ENCODE results near the gene PIGR.
"Not testable (repeated sequence)": the region's sequence is repeated elsewhere in the genome, so short reads cannot be mapped to it uniquely, and the experiment has no call there.

PIGR gene

DNA sequence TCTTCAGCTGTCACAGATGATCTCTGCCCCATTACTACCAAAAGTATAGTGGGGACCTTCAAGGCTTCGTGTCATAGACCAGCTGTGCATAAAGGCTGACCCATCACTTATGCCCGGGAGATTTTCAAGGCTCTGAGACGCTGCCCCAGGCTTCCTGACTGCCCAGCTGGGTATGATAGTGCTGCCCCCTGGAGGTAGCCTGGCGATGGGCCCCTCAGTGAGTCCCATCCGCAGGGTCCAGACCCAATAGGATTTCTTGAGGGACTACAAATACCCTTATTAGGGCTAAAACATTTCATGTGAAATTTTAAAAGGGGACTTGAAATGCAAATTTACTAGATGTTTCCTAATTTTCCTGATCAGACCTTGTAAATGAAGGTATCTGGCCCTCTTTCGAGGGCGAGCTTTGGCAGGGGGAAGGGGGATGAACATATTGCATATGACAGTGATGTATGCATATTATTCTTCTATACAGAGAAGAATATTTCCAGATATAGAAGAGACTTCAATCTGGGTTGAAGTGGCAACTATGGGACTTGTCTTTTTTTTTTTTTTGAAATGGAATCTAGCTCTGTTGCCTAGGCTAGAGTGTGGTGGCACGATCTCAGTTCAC, 12.8 kb downstream of the PIGR start:
- DNase-seq, result no peak

DNA sequence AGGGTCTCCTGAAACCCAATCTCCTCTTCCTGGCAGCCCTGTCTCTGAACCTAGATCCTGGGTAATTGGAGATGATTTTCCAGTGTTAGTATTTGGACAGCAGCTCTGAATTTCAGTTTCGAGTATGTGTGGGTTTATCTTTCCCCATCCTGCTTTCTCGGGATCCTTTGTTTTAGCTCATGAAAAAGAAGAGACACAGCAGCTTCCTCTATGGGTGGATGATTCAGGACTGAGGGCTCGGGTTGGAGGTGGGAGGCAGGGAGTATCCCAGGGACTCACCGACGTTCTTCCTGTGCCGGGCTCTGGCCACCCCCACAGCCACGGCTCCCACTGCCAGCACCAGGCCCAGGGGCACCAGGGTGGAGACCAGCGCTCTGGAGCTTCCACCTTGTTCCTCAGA, 14.1 kb downstream of the PIGR start:
- DNase-seq, result no peak

DNA sequence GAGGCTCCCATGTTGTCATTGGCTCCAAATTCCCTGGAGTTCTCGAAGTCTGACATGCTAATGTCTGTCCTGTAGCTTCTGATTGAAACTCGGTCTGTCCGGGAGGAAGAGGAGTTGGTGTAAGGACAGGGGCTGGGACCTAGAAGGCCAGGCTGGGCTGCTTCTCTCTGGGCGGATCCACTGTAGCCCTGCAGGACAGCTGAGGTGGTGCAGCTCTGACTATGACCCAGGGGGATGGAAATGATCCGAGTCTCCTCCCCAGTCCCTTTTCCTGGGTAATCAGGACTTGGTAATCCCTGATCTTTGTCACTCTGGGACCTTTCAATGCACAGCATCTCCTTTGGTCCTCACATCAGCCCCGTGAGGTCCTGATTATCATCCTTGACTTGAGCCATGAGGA, 14.6 kb downstream of the PIGR start:
- DNase-seq, result no peak

DNA sequence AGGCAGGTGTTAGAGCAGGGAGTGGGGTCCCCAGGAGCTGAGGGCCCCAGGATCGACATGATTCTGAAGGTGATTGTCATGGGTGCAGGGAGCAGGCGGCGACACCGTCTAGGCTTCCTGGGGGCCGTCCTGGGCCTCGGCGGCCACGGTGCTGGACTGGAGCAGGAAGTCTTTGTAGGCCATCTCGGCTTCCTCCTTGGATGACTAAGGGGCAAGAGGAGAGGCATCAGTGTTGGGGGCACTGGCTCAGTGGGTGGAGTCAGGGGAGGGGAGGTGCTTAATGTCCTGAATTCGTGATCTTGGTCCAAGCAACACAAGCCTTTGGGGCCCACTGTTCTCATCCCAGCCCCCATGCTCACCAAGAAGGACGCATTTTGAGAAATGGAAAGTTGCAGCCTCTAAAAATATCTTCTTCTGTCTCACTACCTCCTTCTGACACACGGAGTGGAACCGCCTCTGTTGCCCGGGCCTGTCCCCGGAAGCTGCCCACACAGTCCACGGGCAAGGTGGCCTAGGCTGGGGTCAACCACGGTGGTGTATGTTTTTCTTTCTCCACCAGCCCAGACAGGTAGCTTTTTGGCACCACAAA, 16.0 kb downstream of the PIGR start:
- no peak for DNase-seq

DNA sequence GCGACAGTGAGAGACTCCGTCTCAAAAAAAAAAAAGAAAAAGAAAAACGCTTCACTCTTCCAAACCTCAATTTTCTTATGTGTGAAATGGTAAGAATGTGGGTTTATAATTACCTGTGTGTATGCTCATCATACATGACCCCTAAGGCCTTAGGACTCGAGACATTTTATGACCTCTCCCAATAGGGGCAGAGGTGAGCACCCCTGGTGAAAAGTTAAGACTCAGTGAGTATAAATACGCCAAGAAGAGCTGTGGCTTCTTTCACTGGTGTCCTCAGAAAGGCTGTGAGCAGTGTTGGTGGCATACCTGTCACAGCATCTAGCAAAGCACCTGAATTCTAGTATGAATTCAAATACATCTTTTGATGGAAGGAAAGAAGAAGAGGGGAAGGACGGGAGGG, 16.7 kb downstream of the PIGR start:
- no peak for DNase-seq

DNA sequence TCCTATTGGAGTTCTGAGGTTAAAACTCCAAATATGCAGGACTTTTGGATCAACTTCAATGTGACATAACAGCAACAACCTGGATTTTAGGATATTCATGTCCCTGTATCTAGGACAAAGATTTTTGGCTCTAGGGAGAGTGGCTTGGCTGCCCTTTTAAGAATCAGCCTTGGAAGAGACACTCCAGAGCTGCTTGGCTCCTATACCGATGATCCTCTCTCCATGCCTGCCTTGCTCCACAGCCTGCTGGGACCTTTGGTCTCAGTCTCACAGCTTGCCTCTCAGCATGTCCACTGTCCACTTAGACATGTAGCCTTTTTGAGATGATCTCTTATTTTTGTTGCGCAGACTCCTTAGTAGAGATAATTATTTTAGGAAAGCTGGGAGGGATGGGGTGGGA, 20.0 kb downstream of the PIGR start:
- no peak for DNase-seq

DNA sequence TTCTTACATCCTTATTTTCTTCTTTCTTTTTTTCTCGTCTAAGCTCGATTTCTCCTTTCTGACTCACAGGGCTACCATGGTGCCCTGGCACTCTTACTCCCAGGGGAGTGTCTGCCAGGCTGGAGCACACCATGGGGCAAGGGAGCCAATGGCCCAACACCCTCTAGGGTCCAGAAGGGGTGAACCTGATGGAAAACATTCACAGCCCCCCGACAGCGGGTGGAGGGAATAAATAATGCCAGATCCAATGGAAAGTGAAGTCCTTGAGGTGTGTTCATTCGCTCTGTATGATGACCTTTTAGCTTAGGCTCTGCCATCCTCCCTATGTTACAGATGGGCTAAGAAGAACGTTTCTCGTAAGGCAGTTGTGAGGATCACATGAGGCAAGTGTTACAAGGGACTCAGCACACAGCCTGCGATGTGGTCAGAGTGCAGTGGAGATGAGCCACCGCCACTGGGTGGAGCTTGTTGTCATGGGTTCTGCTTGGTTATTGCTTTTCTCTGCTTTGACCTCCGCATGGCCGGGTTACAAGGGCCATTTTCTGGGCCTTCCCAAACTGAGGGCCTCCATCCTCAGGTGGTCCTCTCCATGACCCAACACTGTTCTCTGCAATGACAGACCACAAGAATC, 21.0 kb downstream of the PIGR start:
- no peak for DNase-seq

DNA sequence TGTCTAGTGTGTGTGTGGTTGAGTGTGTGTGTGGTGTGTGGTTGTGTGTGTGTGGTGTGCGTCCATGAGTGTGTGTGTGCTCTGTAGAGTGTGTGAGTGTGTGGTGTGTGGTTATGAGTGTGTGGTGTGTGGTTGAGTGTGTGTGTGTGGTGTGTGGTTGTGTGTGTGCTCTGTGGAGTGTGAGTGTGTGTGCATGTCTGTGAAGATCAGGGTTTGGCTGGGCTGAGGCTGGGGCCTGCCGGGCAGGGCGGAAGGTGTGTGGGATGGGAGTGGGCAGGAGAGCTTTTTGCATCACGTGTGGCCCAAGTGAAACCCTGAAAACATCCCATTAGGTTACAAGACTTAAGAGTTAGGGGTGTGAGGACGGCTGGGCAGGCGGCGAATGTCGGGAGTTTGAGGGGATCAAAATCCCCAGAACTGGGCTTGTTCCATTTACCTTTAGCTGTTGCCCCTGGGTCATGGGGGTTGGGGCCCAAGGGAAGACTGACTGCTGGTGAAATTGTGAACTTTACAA, 21.6 kb downstream of the PIGR start:
- no peak for DNase-seq

DNA sequence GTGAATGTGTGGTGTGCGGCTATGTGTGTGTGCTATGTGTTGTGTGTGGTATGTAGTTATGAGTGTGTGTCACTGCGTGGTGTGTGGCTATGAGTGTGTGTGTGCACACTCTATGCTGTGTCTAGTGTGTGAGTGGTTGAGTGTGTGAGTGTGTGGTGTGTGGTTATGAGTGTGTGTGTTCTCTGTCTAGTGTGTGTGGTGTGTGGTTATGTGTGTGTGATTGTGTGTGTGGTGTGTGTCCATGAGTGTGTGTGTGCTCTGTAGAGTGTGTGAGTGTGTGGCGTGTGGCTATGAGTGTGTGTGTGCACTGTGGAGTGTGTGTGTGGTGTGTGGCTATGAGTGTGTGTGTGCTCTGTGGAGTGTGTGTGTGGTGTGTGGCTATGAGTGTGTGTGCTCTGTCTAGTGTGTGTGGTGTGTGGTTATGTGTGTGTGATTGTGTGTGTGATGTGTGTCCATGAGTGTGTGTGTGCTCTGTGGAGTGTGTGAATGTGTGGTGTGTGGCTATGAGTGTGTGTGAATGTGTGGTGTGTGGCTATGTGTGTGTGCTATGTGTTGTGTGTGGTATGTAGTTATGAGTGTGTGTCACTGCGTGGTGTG, 22.2 kb downstream of the PIGR start:
- not testable (repeated sequence) for DNase-seq

DNA sequence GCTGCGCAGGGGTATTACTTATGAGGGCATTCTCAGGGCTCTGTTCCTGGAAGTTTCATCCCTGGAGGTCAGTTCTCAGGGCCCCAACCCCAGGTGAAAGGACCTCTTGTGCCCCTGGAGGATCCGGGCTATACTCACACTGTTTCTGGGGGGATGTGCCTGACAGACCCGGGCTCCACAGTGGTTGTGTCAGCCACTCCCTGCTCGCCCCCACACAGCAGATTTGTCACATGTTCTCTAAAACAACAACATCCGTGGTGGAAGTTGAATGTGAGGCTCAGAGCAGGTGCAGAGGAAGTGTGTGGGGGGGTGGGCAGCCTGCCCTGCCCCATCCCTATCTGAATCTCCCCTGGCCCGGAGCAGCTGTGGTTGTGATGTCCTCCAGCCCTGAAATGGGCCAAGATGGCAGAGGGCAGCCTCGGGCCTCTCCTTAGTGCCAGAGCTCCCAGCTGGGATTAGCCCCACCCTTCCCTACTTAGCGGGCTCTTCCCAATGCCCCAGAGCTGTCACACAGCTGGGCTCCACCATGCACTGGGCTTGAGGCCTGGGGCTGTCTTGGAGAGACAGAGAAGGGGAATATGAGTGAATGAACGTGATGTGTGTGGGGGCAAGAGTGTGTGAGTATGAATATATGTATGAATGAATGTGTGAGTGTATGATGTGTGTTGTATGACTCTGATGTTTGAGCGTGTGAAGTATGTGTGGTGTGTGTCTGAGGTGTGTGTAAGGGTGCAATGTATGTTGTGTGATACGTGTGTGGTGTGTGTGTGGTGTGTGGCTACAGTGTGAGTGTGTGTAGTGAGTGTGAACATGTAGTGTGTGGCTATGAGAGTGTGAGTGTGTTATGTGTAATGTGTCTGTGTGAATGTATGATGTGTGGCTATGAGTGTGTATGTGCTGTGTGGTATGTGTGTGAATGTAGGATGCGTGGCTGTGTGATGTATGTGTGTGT, 23.0 kb downstream of the PIGR start:
- DNase-seq, result no peak

DNA sequence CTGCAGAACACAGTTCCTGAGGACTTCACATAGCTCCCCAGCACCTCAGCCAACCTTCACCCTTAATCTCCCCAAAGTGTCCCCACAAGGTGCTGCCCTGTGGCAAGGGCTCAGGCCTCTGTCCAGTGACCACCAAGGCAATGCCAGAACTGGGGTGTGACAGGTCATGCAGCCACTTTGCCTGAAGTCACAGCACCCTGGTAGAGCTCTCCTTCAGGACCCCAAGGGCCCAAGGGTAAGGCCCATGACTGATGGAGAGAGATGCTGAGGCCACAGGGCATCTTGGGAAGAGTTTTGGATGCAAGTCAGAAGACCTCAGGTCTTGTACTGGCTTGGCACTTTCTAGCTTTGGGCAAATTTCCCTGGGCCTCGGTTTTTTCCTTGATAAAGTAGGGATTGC, 23.7 kb downstream of the PIGR start:
- no peak for DNase-seq

DNA sequence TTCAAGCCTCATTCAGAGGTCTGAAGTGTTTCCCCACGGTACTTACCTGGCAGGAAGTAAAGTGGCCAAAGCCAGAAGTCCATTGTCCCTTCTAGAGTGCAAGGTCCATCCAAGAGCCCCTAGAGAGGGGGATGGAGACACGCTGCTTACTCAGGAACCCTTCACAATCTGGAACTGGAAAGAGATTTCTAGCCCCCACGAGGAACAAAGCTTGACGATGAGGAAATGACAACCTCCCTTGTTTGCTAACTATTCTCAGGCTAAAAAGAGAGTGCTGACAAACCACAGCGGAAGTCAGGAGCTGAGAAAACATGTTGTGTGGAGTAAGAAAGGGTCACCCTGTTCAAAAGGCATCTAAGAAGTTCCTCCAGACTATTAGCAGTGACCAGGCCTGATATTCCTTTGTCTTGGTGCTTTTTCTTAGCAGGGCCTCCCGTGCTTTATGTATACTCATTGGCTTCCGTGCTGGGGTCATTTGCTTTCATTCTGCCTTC, 24.4 kb downstream of the PIGR start, which contains the start of gene FCMR:
Gene FCMR, minus strand, starts transcription at position 170 of the 494 bp plus-strand sequence. Its CDS starts 87 bp downstream, at position 83.
- no peak for DNase-seq

DNA sequence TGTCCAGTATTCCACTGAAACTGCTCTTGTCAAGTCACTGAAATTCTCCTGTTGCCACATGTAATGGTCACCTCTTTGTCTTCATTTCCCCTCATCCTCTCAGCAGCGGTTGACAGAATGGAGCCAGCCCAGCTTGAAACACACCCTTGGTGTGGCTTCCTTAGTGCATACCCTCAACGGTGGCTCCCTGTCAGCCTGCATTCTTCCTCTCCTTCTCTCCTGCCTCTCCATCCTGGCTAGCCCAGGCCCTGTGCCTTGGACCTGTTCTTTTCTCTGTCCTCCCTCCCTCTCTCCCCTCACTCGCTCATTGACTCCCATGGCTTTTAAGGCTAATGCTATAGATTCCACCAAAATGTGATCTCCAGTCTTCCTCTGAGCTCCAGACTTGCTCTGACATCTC, 28.2 kb downstream of the PIGR start:
- DNase-seq, result no peak

DNA sequence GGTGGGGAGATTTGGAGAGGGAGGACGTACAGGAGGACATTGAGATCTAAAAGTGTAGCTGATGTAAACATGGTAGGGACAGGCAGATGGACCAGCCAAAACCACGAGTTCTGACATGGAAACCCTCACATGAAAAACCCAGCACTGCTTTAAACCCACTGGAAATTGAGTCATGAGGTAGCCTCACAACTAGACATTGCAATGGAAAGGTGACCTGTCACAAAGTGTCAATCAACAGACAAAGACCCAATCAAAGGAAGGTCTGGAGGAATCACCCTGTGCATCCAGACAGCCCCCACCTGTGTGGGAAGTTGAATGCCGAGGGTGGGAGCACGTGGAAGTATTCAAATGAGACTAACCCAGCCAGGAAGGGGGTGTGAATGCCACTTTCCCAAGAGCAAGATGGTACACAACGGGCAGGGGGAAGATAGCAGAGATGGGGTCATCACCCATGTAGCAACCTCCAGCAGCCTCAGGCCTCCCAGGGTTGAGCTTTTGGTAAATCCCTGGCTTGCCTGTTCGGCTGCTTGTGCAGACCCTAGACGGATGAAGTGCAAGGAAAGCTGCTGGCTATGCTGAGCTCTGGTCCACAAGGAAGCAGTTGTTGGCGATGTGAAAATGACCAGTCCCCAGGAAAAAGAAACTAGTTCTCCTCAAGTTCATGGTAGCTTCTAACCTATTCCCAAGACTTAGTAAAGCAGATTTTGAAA, 30.1 kb downstream of the PIGR start:
- DNase-seq, result no peak

DNA sequence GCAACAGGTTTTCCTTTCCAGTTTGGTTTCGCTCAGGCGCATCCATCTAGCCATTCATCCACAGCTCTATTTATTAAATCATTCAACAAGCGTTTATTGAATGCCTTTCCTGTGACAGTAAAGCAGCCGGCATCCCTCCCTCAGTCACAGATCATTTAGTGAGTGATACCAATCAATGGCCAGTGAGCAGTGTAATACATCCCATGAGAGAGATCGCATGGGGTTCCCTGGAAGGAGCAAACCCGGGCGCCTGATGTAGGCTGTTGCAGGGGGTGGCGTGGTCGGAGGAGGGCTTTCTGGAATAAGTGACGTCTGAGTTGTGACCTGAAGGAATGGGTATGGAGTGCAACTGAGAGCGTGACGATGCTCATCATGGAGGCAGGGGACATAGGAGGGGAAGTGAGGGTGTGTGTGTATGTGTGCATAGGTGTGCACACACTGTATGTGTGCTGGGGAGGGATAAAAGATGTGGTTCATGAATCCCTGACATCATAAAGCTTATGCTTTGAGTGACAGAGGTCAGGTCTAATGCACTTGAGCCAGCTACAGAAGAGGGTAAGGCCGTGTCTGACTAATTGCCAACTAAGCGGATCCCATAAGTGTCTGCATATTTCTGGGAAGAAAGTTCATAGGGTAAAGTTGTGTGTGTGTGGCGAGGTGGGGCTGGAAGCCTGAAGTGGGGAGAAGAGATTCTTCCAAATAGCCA, 31.1 kb downstream of the PIGR start:
- no peak for DNase-seq

DNA sequence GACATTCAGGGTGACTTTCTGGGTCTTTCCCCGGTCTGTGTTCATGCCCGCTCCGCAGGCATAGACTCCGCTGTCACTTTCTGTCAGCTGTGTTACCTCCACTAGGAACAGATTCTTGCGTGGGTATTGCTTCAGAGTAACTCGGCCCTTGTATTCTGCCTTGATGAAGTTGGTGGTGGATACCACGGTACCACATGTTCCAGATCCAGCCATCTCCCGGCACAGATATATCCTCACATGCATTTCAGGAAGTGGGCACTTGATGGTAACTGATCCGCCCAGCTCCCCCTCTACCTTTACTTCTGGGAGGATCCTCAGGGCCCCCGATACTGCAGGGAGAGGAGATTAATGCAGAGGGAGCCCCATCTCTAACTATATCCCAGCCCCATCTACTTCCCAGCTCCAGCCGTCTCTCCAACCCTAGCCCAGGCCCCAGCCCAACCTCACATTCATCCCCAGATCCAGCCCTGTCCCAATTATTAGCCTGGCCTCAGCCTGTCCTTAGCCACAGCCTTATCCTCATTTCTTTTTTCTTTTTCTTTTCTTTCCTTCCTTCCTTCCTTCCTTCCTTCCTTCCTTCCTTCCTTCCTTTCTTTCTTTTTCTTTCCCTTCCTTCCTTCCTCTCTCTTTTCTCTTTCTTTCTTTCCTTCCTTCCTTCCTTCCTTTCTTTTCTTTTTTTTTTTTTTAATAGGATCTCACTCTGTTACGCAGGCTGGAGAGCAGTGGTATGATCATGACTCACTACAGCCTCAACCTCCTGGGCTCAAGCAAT, 32.3 kb downstream of the PIGR start:
- no peak for DNase-seq

DNA sequence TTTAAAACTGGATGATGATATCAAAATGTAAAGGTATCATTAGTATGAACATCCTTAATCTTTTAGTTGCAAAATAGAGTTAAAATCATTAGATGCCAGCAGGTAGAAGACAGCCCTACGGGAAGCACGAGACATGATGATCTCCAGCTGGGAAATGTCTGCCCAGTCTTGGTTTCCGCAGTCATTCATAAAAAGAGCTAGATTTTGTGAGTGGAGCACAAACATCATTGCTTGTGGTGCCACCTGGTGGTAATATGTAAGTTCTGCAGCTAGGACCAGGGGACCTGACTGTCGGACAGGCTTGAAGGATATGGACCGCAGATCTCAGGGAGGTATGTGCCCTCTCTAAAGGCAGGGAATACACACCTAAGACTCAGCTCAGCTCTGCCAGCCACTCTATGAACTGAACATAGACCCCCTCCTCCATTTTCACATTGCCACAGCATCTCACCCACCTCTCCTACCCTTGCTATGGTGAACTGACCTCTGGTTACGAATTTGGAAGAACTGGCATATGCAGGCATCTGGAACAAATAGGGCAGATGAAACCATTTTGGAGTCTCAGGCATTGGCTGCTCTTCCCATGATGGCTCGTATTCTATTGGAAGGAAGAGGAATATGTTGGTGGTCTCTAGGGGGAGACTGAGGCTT, 33.7 kb downstream of the PIGR start:
- DNase-seq, result peak; percentile 25

DNA sequence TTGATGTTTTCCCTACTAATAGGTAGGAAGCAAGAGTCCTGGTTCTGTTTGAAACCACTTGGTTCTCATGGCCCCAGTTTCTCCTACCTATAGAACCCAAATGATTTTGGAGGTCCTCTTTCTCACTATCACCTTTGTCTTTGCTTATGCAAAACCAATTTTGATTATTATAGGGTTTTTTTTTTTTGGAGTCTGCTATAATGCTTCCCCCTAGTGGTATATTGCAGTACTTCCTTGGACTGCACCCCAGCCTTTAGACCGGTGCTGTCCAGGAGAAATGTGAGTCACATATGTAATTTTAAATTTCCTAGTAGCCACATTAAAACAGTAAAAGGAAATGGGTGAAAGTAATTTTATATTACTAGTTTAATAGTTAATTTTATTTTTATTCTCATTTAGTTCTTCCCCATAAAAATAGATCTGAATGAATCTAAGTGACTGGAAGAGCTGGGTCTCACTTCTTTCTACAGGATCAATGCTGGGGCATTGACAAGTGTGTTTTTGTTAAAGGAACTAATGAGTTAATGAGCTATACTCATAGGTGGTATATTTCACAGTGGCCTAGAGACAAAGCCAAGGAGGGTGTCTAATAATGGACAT, 35.1 kb downstream of the PIGR start:
- peak; percentile 21 for DNase-seq

DNA sequence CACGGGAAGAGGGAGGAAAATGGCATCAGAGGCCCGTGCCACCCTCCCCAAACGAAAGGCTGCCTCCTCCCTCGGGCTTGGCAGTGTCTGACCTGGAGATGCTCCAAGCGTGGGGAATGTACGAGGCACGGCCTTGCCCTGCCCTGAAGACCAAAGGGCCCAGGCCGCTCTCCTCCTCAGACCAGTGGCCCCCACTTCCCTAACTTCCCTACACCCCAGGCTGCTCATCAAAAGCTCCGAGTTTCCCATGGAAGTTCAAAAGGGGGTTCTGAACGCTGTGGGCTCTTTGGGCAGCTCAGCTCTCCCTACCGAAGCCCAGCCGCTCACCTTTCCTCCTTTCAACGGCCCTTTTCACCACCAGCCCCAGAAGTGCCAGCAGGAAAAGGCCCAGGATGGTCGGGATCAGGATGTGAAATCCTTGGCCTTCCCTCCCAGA, 36.4 kb downstream of the PIGR start:
- no peak for DNase-seq

Measured in NCI-H526 treated with DMSO at 0.1 percent for 48 hours (cell line).